ENCODE data around the gene DENND4B. TPM values are rescaled to one million over a fixed set of nuclear protein-coding genes. Genes with fewer than 3 reads are reported as not detected.

The DENND4B gene
- total and polyA plus RNA-seq, 4 donors, result 9.7 to 27.2 (median 11.6) TPM

DNA sequence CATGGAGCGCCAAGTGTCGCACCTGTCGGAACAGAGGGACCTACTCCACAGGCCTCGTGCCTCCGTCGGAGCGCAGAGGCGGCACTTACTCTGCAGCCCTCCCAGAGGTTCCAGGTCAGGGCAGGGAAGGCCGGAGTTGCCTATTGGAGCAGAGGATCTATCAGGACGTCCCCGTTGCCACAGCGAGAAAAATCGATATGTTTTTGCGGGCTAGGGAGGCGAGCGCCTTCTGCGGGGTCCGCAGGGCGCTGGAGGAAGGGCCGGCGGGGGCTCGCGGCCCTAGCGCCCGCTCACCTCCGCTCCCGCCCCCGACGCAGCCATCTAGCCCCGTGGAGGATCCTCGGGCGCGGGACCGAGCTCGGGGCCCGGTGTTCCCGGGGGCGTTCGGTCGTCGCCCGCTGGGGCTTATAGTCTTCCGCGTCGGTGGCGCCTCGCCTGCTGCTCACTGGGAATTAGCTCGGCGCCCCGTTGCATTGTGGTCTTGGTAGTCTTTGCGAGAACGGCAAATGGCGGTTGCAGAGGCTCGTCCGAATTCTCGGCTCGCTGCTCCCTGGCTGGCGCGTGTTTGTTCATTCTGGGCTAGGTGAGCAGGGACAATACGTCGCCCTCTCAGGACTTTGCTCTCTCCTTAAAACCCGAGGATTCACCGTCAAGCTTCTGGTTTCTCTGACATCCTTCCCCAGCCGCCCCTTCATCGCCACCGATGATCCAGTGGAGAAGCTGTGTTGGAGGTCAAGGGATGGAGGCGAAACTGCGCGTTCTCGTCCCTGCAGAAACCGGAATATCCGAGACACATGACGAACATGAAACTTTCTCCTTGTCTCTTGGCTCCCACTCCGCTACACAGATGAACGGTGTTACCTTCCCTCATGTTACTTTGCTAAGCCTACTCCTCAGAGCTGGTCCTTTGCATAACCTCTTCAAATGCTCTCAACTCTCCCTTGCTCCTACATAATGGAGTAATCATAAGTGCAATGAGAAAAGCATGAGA is 31.0 kb upstream of the DENND4B start, which contains the start of gene JTB (continued):
- TF ChIP-seq, protein P1, sequence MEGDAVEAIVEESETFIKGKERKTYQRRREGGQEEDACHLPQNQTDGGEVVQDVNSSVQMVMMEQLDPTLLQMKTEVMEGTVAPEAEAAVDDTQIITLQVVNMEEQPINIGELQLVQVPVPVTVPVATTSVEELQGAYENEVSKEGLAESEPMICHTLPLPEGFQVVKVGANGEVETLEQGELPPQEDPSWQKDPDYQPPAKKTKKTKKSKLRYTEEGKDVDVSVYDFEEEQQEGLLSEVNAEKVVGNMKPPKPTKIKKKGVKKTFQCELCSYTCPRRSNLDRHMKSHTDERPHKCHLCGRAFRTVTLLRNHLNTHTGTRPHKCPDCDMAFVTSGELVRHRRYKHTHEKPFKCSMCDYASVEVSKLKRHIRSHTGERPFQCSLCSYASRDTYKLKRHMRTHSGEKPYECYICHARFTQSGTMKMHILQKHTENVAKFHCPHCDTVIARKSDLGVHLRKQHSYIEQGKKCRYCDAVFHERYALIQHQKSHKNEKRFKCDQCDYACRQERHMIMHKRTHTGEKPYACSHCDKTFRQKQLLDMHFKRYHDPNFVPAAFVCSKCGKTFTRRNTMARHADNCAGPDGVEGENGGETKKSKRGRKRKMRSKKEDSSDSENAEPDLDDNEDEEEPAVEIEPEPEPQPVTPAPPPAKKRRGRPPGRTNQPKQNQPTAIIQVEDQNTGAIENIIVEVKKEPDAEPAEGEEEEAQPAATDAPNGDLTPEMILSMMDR (IDR thresholded peaks at IDR 0.05; ENCODE audit: low read depth, low read length, missing input control), result no peak
- peak; percentile 34 for TF ChIP-seq TAF1 (conservative IDR thresholded peaks at IDR 0.05)
- TF ChIP-seq JUND (IDR thresholded peaks at IDR 0.05), result no peak
- TF ChIP-seq HNF4G (IDR thresholded peaks at IDR 0.05), result no peak

DNA sequence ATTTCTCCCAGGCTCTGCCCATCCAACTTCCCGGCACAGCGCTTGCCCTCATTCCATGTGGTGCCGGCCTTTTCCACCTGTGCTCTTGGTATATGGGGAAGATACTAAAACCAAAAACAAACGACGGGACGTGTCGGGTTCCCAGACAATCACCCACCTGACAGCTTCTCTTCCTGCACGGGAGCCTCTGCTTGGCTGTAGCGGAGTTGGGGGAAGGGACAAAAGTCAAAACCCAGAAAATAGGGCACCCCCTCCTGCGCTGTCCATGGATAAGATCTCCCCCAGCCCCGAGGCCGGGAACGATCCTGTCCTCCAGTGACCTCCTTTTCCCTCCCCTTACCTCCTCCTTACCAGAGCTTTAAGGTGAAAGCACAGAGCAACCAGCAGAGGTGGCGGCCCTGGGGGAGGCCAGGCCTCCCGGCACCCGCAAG is 30.3 kb upstream of the DENND4B start:
- no peak for DNase-seq (ENCODE audit: low spot score)
- Histone ChIP-seq H3K36me3 (ENCODE audit: control insufficient read depth in 4 of 4, insufficient read depth in 3 of 4, low read depth in 1 of 4, low read length in 3 of 4) (peaks cover 5 to 24% (median 18%) of the 10 kb centered on the region in 4 donors), H3K4me1 (ENCODE audit: control insufficient read depth in 4 of 4, insufficient read depth in 4 of 4, low read length in 3 of 4) (peaks cover 0 to 25% (median 22%) of the 10 kb centered on the region in 4 donors), H3K9ac (ENCODE audit: low read depth in 1 of 2, low read length in 2 of 2) (peak overlapping the region; percentile 92 to 94), H3K9me3 (ENCODE audit: control insufficient read depth in 4 of 4, low read length in 3 of 4) (no peaks in the 10 kb centered on the region), H3K27ac (ENCODE audit: low read depth in 1 of 2, low read length in 2 of 2) (peak overlapping the region; percentile 94 to 96), H3K4me3 (ENCODE audit: low read depth in 1 of 3, low read length in 3 of 3) (peak overlapping the region; percentile 82 to 99 (median 99)), H3K27me3 (ENCODE audit: control insufficient read depth in 4 of 4, insufficient read depth in 4 of 4, low read length in 3 of 4) (no peaks in the 10 kb centered on the region)
- 1% methylated on average over 16 of the region's 16 CpGs for WGBS
- TF ChIP-seq, protein P2, sequence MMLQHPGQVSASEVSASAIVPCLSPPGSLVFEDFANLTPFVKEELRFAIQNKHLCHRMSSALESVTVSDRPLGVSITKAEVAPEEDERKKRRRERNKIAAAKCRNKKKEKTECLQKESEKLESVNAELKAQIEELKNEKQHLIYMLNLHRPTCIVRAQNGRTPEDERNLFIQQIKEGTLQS (IDR thresholded peaks at IDR 0.05), result no peak
- peak in 1 of 2 donors; percentile 2 for TF ChIP-seq RXRA (IDR thresholded peaks at IDR 0.05)

DNA sequence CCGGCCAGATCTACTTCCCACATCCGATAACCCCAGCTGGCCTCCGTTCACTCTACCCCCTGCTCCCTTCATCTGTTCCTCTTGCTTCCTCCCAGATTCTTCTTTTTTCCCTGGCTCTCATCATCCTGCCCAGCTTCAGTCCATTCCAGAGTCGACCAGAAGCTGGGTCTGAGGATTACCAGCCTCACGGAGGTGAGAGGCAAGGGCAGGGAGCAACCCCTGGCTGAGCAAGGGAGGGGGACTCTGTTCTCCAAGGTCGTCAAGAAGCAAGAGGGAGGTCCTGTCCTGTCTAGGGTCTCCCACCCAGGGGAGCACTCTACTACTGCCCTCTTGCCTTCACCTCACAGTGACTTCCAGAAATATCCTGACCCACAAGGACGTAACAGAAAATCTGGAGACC is 27.0 kb upstream of the DENND4B start:
- no peaks in the 10 kb centered on the region for H3K9me3 ChIP-seq (ENCODE audit: control insufficient read depth in 4 of 4, low read length in 3 of 4)
- H3K27ac ChIP-seq (ENCODE audit: low read depth in 1 of 2, low read length in 2 of 2), result no peak overlapping the region
- WGBS, result 87% methylated on average over 7 of the region's 7 CpGs

More for the DNA sequence above, 27.0 kb upstream of the DENND4B start:
- H3K9ac ChIP-seq (ENCODE audit: low read depth in 1 of 2, low read length in 2 of 2), result no peak overlapping the region
- peaks cover 4 to 19% (median 17%) of the 10 kb centered on the region in 4 donors for H3K36me3 ChIP-seq (ENCODE audit: control insufficient read depth in 4 of 4, insufficient read depth in 3 of 4, low read depth in 1 of 4, low read length in 3 of 4)
- no peak overlapping the region for H3K4me3 ChIP-seq (ENCODE audit: low read depth in 1 of 3, low read length in 3 of 3)
- no peak for DNase-seq (ENCODE audit: low spot score)
- TF ChIP-seq RXRA (IDR thresholded peaks at IDR 0.05), result no peak
- TF ChIP-seq SP1 (IDR thresholded peaks at IDR 0.05), result no peak
- TF ChIP-seq GABPA (IDR thresholded peaks at IDR 0.05 in 1 of 2, conservative IDR thresholded peaks at IDR 0.05 in 1 of 2), result no peak
- TF ChIP-seq, protein P2 (IDR thresholded peaks at IDR 0.05), result no peak
- TF ChIP-seq HNF4A (conservative IDR thresholded peaks at IDR 0.05), result no peak
- TF ChIP-seq EGR1 (IDR thresholded peaks at IDR 0.05; ENCODE audit: low read depth in 2 of 2), result no peak
- TF ChIP-seq HNF4G (IDR thresholded peaks at IDR 0.05), result no peak
- TF ChIP-seq ZBTB33 (IDR thresholded peaks at IDR 0.05), result no peak
- TF ChIP-seq, protein P1 (IDR thresholded peaks at IDR 0.05; ENCODE audit: low read depth, low read length, missing input control), result no peak
- TF ChIP-seq RAD21 (IDR thresholded peaks at IDR 0.05), result no peak
- TF ChIP-seq JUND (IDR thresholded peaks at IDR 0.05), result no peak
- TF ChIP-seq MAX (IDR thresholded peaks at IDR 0.05), result no peak
- TF ChIP-seq FOXA1 (IDR thresholded peaks at IDR 0.05), result no peak
- TF ChIP-seq YY1 (IDR thresholded peaks at IDR 0.05), result no peak
- no peak for TF ChIP-seq TAF1 (conservative IDR thresholded peaks at IDR 0.05)
- TF ChIP-seq REST (IDR thresholded peaks at IDR 0.05), result no peak
- no peak for TF ChIP-seq NR2F2 (IDR thresholded peaks at IDR 0.05)
- no peaks in the 10 kb centered on the region for H3K27me3 ChIP-seq (ENCODE audit: control insufficient read depth in 4 of 4, insufficient read depth in 4 of 4, low read length in 3 of 4)
- peaks cover 0 to 24% (median 21%) of the 10 kb centered on the region in 4 donors for H3K4me1 ChIP-seq (ENCODE audit: control insufficient read depth in 4 of 4, insufficient read depth in 4 of 4, low read length in 3 of 4)
